ENCODE results near the gene NUP50.

The NUP50 gene

GRCh38 chr22:45217806-45218205 is 54.1 kb downstream of the NUP50 start:
- Histone ChIP-seq H3K79me2 (ENCODE audit: low read length) (no peaks in the 10 kb centered on the region), H3K4me3 (ENCODE audit: low read length) (no peak overlapping the region), H4K20me1 (ENCODE audit: insufficient read depth, low read length) (peaks cover 18% of the 10 kb centered on the region), H3K27ac (ENCODE audit: low read length) (no peak overlapping the region), H3K9me3 (ENCODE audit: insufficient read depth, low read length) (no peaks in the 10 kb centered on the region), H3K27me3 (ENCODE audit: low read depth, low read length) (no peaks in the 10 kb centered on the region; the same call in 1 of the 2 replicates), H3K4me2 (ENCODE audit: low read length) (no peak overlapping the region), H3K4me1 (ENCODE audit: low read length) (peaks cover 12% of the 10 kb centered on the region), H3K36me3 (replicated peaks; ENCODE audit: low read depth, low read length) (no peaks in the 10 kb centered on the region), H3K9ac (ENCODE audit: low read length) (no peak overlapping the region), H2AFZ (ENCODE audit: low read depth, low read length) (no peak overlapping the region)
- no peak for TF ChIP-seq EZH2phosphoT487 (IDR thresholded peaks at IDR 0.05; ENCODE audit: low read depth)

DNA sequence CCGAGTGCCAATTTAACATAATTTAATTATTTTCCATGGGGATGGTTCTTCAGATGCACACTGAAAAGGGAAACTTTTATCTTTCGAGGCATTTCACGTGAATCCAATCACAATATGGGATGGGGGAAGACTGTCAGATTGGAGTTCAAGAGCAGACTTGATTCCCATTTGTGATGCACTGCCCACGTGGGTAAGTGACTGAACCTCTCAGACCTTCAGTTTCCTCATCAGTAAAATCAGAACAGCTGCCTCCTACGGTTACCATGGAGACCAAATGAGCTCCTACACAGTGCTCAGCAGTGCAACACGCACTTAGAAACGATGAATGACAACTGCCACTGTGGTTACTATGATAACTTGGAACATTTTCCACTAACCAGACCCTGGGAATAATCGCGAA is 55.3 kb downstream of the NUP50 start:
- Histone ChIP-seq H2AFZ (ENCODE audit: low read depth, low read length) (no peak overlapping the region), H3K36me3 (replicated peaks; ENCODE audit: low read depth, low read length) (no peaks in the 10 kb centered on the region), H3K4me3 (ENCODE audit: low read length) (no peak overlapping the region), H3K9me3 (ENCODE audit: insufficient read depth, low read length) (no peaks in the 10 kb centered on the region), H4K20me1 (ENCODE audit: insufficient read depth, low read length) (peaks cover 18% of the 10 kb centered on the region), H3K27ac (ENCODE audit: low read length) (no peak overlapping the region), H3K9ac (ENCODE audit: low read length) (no peak overlapping the region), H3K27me3 (ENCODE audit: low read depth, low read length) (no peaks in the 10 kb centered on the region; the same call in 1 of the 2 replicates), H3K4me1 (ENCODE audit: low read length) (peaks cover 7% of the 10 kb centered on the region; the same call in 1 of the 2 replicates), H3K79me2 (ENCODE audit: low read length) (no peaks in the 10 kb centered on the region), H3K4me2 (ENCODE audit: low read length) (no peak overlapping the region)
- TF ChIP-seq EZH2phosphoT487 (IDR thresholded peaks at IDR 0.05; ENCODE audit: low read depth) (no peak), CTCF (IDR thresholded peaks at IDR 0.05; ENCODE audit: low read depth, low read length) (no peak)

DNA sequence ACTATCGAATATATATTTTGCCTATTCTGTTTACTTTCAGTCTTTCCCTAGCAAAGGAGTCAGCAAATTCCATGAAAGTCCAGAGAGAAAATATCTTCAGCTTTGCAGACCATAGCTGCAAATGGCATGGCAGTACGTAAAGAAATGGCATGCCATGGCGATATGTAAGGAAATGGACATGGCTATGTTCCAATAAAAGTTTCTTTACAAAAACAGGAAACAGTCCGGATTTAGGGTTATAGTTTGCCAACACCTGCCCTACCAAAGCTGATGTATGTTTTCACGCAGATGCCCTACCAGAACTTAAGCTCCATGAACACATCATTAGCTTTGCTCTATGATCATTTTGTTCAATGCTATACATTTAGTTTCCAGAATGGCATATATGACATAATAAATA is 57.5 kb downstream of the NUP50 start:
- no peaks in the 10 kb centered on the region for H3K79me2 ChIP-seq (ENCODE audit: low read length)
- no peaks in the 10 kb centered on the region for H3K9me3 ChIP-seq (ENCODE audit: insufficient read depth, low read length)
- H3K9ac ChIP-seq (ENCODE audit: low read length), result no peak overlapping the region
- TF ChIP-seq EZH2phosphoT487 (IDR thresholded peaks at IDR 0.05; ENCODE audit: low read depth), result no peak
- no peak for TF ChIP-seq CTCF (IDR thresholded peaks at IDR 0.05; ENCODE audit: low read depth, low read length)
- no peak overlapping the region for H3K27ac ChIP-seq (ENCODE audit: low read length)
- H4K20me1 ChIP-seq (ENCODE audit: insufficient read depth, low read length), result peaks cover 17% of the 10 kb centered on the region
- peaks cover 7% of the 10 kb centered on the region; the same call in 1 of the 2 replicates for H3K4me1 ChIP-seq (ENCODE audit: low read length)
- no peak overlapping the region for H2AFZ ChIP-seq (ENCODE audit: low read depth, low read length)
- H3K4me3 ChIP-seq (ENCODE audit: low read length), result no peak overlapping the region
- no peaks in the 10 kb centered on the region; the same call in 1 of the 2 replicates for H3K27me3 ChIP-seq (ENCODE audit: low read depth, low read length)
- H3K36me3 ChIP-seq (replicated peaks; ENCODE audit: low read depth, low read length), result no peaks in the 10 kb centered on the region
- H3K4me2 ChIP-seq (ENCODE audit: low read length), result no peak overlapping the region

DNA sequence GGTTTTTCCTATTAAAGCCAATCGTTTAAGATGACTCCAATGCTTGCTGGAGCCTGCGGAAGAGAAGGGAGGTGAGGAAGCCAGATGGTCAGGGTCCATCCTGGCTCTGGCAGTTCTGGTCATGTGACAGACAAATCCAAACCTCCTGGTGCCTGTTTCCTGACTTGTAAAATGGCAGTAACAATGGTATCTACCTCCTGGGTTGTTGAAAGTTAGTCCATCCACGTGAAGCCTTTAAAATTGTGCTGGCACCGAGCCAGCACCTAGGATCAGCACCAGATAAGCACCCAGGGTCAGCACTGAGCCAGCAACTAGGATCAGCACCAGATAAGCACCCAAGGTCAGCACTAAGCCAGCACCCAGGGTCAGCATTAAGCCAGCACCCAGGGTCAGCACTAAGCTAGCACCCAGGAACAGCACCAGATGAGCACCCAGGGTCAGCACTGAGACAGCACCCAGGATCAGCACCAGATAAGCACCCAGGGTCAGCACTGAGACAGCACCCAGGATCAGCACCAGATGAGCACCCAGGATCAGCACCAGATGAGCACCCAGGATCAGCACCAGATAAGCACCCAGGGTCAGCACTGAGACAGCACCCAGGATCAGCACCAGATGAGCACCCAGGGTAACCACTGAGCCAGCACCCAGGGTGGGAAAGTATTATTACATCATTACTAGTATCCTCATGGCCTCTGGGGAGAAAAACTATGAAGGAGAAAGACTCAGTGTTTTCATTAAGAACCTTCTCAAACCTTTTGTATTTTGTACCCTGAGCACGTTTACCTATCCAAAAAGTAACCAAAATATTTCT is 59.8 kb downstream of the NUP50 start:
- H4K20me1 ChIP-seq (ENCODE audit: insufficient read depth, low read length), result peaks cover 15% of the 10 kb centered on the region
- no peaks in the 10 kb centered on the region; the same call in 1 of the 2 replicates for H3K27me3 ChIP-seq (ENCODE audit: low read depth, low read length)
- no peak overlapping the region for H3K4me2 ChIP-seq (ENCODE audit: low read length)
- peaks cover 7% of the 10 kb centered on the region; the same call in 1 of the 2 replicates for H3K4me1 ChIP-seq (ENCODE audit: low read length)
- no peak overlapping the region for H3K27ac ChIP-seq (ENCODE audit: low read length)
- H2AFZ ChIP-seq (ENCODE audit: low read depth, low read length), result no peak overlapping the region
- no peaks in the 10 kb centered on the region for H3K9me3 ChIP-seq (ENCODE audit: insufficient read depth, low read length)
- no peaks in the 10 kb centered on the region for H3K36me3 ChIP-seq (replicated peaks; ENCODE audit: low read depth, low read length)
- no peaks in the 10 kb centered on the region for H3K79me2 ChIP-seq (ENCODE audit: low read length)
- H3K9ac ChIP-seq (ENCODE audit: low read length), result no peak overlapping the region
- no peak overlapping the region for H3K4me3 ChIP-seq (ENCODE audit: low read length)
- TF ChIP-seq EZH2phosphoT487 (IDR thresholded peaks at IDR 0.05; ENCODE audit: low read depth), result no peak
- no peak for TF ChIP-seq CTCF (IDR thresholded peaks at IDR 0.05; ENCODE audit: low read depth, low read length)
